HG03064 (cell line): ENCODE measurements around the gene EIF4ENIF1.
"Not testable (repeated sequence)": the region's sequence is repeated elsewhere in the genome, so short reads cannot be mapped to it uniquely, and the experiment has no call there.

ENCODE experiments used
- ATAC-seq: cut with Tn5 transposase; IDR thresholded peaks from one replicate; pipeline ENCODE4 v1.9.1; 2021; ENCODE audit warnings: low read depth; ENCODE audit not compliant: unreplicated experiment

The EIF4ENIF1 gene

DNA sequence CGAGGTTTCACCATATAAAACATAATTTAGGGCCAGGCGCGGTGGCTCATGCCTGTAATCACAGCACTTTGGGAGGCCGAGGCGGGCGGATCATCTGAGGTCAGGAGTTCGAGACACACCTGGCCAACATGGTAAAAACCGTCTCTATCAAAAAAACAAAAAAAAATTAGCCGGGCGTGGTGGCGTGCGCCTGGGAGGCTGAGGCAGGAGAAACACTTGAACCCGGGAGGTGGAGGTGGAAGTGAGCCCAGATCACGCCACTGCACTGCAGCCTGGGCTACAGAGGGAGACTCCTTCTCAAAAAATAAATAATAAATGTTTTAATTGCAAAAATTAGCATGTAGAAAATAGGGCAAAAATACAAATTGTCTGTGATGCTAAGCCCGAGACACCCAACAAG, 5.7 kb upstream of the EIF4ENIF1 start:
- no peak for ATAC-seq

DNA sequence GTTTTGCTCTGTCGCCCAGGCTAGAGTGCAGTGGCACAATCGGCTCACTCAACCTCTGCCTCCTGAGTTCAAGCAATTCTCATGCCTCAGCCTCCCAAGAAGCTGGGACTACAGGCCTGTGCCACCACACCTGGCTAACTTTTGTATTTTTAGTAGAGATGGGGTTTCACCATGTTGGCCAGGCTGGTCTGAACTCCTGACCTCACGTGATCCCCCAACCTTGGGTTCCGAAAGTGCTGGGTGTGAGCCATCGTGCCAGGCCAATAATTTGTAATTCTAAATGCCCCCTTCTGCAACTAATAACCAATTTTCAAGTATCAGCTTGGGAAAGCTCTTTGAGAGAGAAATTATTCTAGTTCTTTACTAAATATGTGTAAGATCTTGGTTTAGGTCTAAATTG, 3.7 kb upstream of the EIF4ENIF1 start:
- ATAC-seq = not testable (repeated sequence)

DNA sequence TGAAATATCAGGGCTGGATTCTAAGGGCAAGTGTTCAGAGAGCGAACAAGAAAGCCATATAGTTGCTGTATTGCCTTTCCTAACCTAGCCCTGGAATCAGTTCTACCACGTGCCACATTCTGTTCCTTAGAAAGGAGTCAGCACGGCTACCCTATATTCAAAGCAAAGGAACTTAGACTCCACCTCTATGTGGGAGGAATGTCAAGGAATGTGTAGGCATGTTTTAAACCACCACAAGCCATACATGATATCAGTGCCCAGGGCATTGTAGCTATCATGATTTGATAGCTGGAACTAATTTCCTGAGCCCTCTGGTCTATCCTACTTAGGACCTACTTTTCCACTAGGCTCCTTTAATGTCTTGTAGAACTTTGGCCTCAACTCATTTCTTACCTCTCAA, 2.5 kb upstream of the EIF4ENIF1 start:
- ATAC-seq = no peak

DNA sequence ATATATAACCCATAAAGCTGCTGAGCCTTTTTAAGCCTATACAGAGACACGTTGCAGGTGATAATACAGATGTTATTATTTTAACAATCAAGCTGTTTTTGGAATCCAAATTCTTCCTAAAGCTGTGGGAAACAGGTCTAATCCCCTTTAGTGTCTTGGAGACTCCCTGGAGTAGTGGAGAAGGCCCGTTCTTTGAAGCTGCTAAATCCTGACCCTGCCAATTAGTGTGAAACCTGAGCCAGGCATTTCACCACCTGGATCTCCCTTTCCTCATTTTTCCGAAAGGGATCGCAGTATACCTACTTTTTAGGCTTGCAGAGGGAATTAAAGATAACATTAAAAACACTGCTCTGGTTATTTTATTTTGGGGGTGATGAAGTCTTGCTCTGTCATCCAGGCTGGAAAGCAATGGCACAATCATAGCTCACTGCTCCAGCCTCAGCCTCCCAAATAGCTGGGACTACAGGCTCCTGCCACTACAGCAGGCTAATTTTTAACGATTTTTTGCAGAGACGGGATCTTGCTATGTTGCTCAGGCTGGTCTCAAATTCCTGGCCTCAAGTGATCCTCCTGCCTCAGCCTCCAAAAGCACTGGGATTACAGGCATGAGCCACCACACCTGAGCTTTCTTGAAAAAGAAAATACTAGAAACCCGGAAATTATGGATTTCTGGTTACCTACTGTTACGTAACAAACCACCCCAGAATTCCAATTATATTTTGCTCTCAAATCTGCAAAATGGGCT, 1.7 kb upstream of the EIF4ENIF1 start:
- no peak for ATAC-seq

DNA sequence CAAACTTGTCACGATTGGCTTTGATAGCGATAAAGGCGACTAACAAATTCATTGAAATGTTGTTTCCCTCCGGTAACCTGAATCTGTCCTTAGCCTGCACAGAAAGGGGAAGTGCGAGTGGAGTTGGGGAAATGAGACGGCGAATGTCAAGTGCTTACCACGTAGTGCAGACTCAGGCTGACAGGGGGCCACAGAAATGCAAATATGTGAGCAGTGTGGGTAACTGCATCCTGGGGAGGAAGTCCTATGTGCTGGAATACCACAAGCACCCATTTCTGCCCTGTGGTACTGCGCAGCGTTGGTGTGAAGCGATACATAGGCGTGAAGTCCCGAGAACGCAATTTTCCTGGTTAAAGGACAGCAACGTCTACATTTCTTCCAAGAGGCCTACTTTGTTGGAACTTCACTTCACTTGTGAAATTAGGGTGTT, 869 bp upstream of the EIF4ENIF1 start:
- ATAC-seq = peak; percentile 41

DNA sequence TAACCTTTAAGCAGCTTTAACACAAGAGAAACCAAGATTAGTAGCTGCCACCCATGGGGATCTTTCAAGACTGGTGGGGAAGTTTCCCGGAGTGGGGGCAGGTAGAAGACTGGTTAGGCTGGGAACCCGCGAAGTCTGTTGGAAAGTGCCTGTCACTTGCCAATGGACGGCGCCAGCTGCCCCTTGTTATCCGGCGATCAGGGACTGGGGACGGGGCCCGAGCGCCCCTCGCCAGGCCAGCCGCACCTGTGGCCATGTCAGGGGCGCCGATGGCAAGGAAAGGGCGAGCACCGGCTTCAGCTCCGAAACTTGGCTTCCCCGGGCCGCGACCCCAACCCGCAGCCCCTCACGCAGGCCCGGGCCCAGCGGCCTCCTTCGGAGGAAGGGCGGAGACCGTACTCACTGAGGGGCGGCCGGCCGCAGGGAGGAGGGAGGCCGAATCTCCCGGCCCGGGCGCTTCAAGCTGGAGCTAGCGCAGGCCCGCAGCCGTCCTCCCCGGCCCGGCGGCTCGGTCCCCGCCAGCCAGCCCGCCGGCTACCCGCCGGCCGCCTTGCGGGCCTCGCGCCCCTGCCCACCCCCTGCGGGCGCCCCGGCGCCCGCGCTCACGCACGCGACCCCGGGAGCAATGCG, 539 bp downstream of the EIF4ENIF1 start:
- ATAC-seq = peak; percentile 16

DNA sequence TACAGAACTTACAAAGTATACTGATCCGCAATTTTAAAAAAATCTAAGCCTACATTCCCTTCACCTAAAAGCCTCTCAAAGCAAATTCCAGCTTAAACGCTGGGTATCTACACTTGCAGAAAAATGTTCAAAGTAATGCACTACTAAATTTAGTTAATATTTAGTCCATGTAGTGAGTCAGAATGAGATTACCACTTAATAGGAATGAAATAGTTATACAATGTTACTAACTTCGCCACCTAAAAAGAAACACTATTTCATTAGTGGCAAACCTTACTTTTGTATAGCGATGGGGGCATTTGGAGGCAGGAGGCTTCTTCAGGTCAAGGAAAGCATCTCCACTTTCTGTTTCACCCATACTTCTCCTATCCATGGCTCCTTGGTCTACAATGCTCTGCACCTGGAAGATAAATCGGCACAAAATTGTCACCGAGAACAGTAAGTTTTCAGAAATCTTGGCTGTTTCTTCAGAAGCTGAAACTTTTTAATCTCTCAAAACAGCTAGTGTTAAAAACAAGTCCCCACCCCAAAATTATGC, 1.2 kb downstream of the EIF4ENIF1 start:
- ATAC-seq = no peak

DNA sequence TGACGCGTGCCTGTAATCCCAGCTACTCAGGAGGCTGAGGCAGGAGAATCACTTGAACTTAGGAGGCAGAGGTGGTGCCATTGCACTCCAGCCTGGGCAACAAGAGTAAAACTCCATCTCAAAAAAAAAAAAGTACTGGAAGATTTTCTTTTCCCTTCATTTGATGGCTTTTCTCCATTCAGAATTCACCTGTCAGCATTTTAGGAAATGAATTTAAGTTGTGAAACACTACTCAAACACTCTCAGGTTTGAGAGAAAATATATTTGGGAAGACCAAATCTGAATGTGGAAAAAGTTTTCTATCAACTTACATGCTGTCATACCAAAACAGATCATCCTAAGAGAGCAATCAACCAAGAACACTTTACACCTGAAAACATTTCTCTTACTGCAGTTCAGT, 2.7 kb downstream of the EIF4ENIF1 start:
- ATAC-seq = no peak

DNA sequence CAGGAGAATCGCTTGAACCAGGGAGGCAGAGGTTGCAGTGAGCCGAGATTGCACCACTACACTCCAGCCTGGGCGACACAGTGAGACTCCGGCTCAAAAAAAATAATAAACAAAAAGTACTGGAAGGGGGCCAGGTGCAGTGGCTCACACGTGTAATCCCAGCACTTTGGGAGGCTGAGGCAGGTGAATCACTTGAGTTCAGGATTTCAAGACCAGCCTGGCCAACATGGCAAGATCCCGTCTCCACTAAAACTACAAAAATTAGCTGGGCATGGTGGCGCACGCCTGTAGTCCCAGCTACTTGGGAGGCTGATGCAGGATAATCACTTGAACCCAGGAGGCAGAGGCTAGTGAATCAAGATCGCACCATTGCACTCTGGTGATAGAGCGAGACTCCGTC, 3.3 kb downstream of the EIF4ENIF1 start:
- ATAC-seq = not testable (repeated sequence)

DNA sequence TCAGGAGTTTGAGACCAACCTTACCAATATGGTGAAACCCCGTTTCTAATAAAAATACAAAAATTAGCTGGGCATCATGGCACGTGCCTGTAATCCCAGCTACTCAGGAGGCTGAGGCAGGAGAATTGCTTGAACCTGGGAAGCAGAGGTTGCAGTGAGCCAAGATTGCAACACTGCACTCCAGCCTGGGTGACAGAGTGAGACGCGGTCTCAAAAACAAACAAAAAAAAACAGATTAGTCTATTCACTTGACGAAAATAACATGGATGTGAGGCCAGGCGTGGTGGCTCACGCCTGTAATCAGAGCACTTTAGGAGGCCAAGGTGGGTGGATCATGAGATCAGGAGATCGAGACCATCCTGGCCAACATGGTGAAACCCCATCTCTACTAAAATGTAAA, 7.2 kb downstream of the EIF4ENIF1 start:
- ATAC-seq = not testable (repeated sequence)

DNA sequence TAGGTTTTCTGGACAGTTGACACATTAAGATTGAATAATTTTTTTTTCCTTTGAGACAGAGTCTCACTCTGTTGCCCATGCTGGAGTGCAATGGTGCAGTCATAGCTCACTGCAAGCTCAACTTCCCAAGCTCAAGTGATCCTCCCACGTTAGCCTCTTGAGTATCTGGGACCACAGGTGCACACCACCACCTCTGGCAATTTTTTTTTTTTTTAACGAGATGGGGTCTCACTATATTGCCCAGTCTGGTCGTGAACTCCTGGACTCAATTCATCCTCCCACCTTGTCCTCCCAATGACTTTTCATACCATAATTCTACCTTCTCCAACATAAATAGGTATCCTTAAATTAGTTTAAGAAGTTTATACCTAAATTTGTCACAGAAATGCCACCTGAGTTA, 8.5 kb downstream of the EIF4ENIF1 start:
- no peak for ATAC-seq

DNA sequence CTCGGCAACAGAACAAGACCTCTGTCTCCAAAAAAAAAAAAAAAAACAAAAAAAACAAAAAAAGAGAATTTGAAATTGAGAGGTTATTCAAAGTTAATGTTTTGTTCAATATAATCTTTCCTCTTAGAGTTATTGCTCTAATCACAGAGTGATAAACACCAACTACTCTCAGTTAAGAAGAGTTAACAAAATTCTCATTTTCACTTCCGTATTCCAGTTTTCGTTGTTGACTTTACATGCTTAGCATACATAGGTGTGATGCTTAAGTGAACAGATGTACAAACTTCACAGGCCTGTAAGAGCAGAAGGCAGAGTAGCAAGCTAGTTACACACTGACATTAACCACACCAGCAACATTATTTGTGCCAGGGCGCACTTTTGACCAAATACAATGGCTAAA, 12.3 kb downstream of the EIF4ENIF1 start:
- peak; percentile 80 for ATAC-seq

DNA sequence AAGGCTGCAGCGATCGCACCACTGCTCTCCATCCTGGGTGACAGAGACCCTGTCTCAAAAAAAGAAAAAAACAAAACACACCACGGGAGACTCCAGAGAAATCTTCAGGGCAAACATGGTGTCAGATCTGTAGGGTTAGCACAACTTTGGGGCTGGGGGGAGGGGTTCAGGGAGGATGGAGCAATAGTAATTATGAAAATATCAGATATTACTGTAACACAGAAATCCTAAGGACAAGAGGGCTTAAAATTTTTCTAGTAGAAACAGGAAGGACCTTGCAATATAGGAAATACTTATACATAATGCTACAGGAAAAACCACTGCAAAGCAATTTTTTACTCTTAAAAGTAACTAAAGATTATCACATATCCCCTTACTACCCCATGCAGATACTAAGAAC, 13.8 kb downstream of the EIF4ENIF1 start:
- no peak for ATAC-seq

DNA sequence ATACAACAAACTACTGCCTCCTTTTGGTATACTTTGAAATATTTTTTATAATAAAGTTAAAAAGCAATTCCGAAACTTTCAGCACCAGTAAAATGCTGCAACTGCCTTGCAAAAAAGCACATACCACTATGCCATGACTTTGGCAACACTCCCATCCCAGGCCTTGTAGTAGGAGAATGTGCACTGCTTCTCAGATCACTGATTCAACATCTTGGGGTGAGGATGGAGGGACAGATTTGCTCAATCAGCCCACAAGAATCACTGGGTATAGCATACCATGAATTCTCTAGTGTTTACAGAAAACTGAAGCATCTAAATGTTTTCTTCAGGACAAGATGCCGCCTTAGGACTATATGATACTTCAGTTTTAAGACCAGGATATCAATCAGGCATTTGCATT, 14.9 kb downstream of the EIF4ENIF1 start:
- no peak for ATAC-seq

DNA sequence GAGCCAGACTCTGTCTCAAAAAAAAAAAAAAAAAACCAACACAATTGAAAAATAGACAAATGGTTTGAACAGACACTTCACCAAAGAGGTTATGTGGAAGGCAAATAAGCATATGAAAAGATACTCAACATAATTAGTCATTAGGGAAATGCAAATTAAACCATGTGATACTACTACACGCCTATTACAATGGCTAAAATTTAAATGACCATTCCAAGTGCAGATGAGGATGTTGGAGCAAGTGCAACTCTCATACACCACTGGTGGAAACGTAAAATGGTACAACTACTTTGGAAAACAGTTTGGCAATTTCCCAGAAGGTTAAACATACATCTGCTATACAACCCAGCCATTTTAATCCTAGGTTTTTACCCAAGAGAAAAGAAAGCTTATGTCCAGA, 24.3 kb downstream of the EIF4ENIF1 start:
- ATAC-seq = no peak

DNA sequence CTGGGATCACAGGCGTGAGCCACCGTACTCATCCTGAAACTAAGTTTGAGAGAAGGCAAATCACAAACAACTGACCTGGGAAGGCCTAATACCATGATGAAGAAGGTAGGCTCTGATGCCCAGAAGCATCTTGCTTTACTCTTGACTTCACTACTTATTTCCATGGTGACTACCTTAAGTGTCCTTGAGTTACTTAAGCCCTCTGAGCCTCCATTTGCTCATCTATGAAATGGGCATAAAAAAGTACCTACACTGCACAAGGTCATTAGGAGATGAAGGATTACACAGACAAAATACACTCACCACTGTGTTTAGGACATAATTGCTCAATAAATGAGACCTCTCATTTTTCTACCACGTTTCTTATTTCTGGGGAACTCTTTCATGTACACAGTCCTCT, 27.9 kb downstream of the EIF4ENIF1 start:
- ATAC-seq = no peak

DNA sequence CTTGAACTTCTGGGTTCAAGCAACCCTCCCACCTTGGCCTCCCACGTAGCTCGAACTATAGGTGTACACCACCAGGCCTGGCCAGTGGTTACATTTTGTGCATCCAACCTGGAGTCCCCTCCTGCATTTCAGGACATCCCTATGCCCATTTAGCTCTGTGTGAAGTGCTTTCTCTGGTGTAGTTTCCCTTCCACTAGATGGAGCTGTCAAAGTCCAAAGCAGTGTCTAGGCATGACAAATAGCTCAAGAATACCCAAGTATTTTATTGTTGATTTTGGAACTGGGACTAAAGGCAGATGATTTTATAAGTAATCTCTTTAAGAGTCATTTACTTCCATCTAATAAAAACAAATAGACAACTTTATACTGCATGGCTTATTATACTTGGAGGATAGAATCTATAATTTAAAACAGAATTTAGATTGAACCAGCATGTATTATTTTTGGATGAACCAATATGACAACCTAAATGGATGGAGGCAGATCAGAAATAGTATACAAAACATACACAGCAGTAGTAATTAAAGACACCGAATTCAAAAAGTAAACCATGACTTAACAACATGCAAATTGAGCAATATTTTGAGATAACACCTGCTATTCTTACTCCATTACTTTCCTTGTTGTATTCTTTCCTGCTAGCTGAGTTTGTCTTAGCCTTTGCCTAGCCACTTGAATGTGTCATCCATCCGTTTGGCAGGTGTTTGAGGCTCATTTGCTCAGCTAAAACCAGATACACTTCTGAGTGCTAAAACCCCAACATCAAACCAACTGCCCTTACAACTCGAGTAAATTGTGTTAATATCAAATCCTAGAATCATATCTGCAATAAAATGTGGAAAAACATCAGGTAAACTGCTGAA, 37.7 kb downstream of the EIF4ENIF1 start:
- ATAC-seq = no peak

DNA sequence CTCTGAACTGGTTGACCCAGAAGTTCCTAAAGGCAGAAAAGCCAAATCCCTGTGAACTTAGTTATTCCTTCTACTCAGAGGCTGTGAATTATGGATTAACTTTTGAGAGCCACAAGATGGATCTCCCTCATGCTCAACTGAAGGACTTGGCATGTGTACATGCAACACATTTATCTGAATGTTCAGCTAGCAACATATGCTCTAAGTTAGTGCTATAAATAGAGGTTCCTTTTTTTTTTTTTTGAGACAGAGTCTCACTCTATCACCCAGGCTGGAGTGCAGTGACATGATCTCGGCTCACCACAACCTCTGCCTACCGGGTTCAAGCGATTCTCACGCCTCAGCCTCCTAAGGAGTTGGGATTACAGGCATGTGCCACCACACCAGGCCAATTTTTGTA, 40.1 kb downstream of the EIF4ENIF1 start:
- ATAC-seq = no peak

DNA sequence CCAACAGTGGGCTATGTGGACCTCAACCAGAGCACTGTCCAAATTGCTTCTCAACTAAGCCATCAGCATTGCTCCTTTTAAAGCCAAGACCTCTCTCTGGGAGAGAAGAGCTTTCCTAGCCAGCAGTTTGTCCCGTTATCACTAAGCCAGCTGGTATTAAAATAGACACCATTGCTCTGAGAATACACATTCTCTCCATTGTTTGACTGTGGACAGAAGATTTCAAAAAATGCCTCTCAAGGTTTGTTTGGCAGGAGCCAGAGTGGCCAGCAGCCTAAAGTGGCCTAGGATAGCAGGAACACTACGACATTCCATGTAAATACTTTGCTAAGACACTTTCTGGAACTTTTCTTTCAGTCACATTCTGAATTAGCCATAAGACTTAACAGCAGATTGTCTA, 41.3 kb downstream of the EIF4ENIF1 start:
- ATAC-seq = no peak

DNA sequence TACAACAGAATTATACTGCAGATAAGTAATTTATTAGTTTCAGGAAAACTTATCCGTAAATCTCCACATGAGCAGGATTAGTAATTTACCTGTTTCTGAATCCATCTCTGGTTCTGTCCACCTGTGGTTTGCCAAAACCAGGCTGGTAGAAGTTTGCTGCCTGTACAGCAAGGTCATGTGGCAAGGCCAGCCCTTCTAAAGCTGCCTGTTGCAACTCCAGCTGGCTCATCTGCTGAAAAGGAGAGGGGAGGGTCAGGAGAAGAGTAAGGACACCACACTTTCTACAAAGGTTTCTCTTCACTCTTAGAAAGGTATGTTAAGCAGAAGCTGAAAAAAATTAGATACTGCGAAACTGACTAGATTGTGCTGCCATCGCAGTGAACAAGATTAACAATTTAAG, 42.3 kb downstream of the EIF4ENIF1 start:
- no peak for ATAC-seq

DNA sequence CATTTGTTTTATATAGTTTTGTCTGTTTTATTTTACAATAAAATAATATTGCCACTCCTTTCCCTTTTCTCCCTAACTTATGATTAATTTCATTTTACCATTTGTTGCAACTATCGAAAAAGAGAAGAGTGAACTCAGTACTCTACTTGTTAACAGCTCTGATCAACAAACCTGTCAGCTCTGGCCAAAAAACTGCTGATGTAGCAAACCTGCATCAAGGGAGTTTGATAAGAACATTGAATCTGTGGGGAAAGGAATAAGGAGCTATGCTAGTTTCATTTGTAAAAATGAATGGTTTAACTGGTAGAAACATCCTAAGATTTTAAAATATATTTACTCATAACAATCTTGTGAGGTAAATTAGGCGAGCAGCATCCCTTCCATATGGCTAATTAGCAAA, 42.9 kb downstream of the EIF4ENIF1 start:
- no peak for ATAC-seq
